Epithelial cell of esophagus (primary cell): ENCODE measurements around the gene PCBP4.

ENCODE experiments used
- DNase-seq: peaks from one replicate; pipeline ENCODE4 v3.0.0; 2010; ENCODE audit warnings: low read depth
- H3K4me3 ChIP-seq: 2 replicates; pipeline ENCODE4 v1.5.1; 2011; ENCODE audit warnings: mild to moderate bottlenecking, low read length, control low read depth
- TF ChIP-seq, protein P1 (sequence below): IDR thresholded peaks from 2 replicates; pipeline ENCODE4 v1.5.1; 2011; ENCODE audit warnings: low read depth, mild to moderate bottlenecking, low read length, control low read depth, inconsistent platforms; ENCODE audit not compliant: insufficient read depth; ENCODE audit errors: missing control alignments

PCBP4 gene

DNA sequence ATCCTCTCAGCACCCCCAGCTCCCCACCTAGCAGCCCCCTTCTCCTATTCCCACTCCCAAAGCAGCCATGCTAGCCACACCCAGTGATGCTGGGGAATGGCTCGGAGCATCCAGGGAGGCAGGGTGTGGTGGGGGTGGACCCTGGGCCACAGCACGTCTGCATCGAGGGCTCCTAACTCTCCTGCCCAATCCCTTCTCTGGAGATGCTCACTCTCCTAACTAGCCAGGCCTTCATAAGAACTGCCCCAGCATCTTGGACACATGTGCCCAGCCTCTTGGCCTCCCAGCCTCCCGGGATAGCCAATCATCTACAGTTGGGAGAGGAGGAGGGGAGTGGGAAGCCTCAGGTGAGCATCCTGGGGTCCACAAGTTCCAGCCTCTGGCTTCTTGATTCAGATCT is 2.7 kb downstream of the PCBP4 start:
- DNase-seq, result no peak
- no peak overlapping the region for H3K4me3 ChIP-seq
- TF ChIP-seq, protein P1, sequence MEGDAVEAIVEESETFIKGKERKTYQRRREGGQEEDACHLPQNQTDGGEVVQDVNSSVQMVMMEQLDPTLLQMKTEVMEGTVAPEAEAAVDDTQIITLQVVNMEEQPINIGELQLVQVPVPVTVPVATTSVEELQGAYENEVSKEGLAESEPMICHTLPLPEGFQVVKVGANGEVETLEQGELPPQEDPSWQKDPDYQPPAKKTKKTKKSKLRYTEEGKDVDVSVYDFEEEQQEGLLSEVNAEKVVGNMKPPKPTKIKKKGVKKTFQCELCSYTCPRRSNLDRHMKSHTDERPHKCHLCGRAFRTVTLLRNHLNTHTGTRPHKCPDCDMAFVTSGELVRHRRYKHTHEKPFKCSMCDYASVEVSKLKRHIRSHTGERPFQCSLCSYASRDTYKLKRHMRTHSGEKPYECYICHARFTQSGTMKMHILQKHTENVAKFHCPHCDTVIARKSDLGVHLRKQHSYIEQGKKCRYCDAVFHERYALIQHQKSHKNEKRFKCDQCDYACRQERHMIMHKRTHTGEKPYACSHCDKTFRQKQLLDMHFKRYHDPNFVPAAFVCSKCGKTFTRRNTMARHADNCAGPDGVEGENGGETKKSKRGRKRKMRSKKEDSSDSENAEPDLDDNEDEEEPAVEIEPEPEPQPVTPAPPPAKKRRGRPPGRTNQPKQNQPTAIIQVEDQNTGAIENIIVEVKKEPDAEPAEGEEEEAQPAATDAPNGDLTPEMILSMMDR, result no peak

DNA sequence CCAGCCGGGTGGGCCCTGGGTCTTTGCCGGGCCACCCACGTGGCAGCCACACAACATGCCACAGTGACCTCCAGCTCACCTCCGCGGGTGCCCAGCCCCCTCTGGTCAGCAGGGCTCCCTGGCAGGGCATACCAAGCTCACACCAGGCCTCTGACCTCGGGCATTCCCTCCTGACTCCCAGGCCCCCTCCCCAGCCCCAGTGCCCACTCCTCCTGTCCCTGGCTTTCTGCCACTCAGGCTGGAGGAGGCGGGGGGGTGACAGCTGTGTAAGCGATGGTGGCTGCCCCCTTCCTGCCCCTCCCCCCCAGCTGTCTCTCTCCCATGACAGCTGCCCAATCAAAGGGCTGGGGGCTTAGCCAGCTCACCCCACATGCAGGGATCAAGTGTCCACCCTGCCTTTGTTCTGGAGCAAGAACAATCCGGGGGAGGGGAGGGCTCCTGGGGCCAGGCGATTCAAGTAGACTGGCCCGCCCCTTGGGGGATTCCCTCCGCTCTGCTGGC is 3.3 kb downstream of the PCBP4 start:
- DNase-seq, result no peak

DNA sequence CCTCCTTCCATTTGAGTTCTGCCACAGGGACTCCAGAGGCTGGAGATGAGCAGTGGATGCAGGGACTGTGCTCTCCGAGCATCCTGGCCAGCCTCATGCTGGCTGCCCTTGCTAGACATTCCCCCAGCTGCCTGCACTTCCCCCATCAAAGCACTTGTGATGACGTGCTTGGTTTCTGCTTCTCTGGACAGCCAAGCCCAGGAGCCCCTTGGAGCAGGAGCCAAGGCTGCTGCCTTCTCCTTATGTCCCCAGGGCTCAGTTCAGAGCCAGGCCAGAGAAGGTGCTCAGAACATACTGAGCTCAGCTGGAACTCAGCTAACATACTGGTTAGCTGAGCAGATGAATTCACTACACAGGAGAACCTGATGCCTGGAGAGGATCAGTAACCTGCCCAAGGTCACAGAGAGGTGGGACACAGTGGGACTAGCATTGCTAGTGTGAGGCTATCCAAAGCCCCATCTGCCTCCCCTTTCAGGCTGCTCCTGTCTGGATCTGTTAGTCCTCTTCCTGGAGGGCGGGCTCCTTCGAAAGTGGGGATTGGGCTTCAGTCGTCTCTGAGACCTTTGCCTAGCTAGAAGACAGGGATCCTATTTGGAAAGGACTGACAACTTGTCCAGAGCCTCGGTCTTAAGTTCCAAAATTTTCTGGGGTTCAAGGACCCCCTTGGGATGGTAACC is 4.3 kb downstream of the PCBP4 start:
- DNase-seq, result no peak
- TF ChIP-seq, protein P1, result no peak
- no peak overlapping the region for H3K4me3 ChIP-seq

More for the DNA sequence above, 3.3 kb downstream of the PCBP4 start:
- no peak overlapping the region for H3K4me3 ChIP-seq
- TF ChIP-seq, protein P1, result no peak

DNA sequence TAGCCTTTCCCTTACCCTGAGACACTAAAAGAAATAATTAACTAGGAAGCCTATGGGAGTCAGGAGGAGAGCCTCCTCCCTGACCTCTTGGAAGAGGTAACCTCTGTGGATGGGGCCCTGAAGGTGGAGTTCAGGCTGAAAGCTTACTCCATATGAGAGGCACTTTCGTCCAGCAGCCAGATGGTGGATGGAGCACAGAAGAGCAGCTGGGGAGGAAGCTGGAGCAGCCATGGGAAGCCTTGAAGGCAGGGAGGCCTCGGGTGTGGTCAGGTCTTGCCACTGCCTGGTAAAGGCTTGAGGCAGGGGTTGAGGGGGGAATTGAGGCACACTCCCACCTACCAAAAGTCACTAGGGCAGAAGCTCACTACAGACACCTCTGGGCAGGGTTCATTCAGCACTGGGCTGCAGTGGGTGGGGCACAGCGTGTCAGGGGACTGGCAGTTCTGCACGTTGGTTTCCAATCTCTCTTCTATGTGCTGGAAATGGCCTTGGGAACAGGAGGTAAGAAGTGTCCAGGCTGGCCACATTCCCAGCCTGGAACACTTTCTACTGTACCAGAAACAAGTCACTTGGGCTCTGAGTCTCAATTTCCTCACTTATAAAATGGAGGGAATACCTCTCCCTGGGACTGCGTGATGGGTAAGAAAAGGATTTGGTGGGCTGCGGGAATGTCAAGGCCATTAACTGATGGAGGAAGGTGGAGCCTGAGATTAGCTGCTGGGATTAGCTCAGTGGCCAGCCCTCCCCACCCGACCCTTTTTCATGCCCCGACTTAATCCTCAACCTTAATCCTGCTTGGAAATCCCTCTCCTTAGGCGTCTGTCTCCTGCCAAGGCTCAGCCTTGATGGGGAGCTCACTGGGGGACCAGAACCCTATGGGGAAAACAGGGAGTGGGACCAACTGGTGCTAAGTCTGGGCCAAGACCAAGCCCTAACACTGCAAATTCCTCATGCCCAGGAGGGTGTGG is 5.4 kb downstream of the PCBP4 start:
- no peak overlapping the region for H3K4me3 ChIP-seq
- no peak for DNase-seq
- TF ChIP-seq, protein P1, result no peak

DNA sequence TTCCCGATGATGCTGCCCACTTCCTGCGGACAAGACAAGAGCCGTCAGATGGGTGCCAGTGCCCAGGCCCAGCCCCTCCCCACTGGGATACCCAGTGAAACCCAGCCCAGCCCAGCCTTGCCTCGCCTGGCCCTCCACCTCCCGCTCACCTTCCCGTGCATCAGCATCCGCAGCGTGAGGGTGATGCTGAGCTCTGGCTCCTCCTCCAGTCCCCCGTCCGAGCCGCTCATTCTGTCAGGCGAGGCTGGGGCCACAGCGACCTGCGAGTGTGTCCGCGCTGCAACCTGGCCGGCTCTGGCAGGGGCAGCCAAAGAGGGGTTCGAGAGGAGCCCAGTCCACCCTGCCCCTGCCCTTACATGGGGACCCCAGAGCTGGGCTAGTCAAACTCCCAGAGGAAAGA is 6.2 kb downstream of the PCBP4 start:
- no peak overlapping the region for H3K4me3 ChIP-seq
- no peak for DNase-seq
- TF ChIP-seq, protein P1, result no peak

DNA sequence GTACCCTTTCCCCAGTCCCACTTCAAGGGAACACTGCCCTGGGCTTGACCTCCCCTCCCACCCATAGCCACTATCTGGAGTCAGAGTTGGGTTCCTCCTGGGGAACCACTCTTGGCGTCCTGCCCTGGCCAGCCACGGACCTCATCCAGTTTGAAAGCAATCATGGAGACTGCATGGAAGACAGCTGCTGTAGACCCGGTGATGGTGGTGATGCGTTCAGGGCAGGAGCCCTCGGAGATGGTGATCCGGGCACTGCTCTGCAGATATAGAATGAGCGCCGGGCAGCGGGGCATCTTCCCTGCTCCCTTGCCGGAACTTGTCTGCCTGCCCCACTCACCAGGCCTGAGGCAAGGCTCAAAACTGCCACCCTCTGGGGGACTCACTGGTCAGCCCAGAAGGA is 6.9 kb downstream of the PCBP4 start:
- H3K4me3 ChIP-seq, result no peak overlapping the region
- DNase-seq, result no peak
- TF ChIP-seq, protein P1, result no peak
